DND-41 (cell line): ENCODE results near the gene HES5.

Experiments used
- CTCF ChIP-seq: IDR thresholded peaks from 2 replicates; pipeline ENCODE4 v1.5.1; 2012; ENCODE audit warnings: borderline replicate concordance, low read length, moderate library complexity, mild to moderate bottlenecking; ENCODE audit not compliant: poor library complexity, severe bottlenecking; ENCODE audit errors: extremely low read depth
- EZH2 ChIP-seq: IDR thresholded peaks from 3 replicates; pipeline ENCODE4 v1.6.1; 2012; ENCODE audit warnings: borderline replicate concordance, low read depth, mild to moderate bottlenecking, moderate library complexity, low read length, inconsistent platforms; ENCODE audit not compliant: severe bottlenecking

DNA sequence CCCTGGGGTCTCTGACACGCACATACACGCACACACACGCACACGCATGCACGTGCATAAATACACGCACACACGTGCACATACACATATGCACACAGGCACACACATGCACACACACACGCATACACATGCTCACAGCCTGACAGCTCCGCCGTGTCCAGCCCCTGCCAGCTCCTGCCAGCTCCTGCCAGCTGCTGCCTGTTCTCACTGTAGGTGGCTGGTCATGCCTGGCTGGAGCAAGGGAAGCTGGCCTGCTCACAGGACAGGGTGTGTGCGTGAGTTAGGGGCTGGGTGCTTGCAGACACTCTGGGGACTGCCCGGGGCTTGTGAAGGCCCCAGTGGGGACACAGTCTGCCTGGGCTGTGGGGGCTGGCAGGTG is 49.1 kb downstream of the HES5 start:
- TF ChIP-seq CTCF (no peak), EZH2 (no peak)
